RWPE1 (cell line): ENCODE measurements around the gene TOR1A.

Experiments used
- CTCF ChIA-PET: fragments of 350-600 bp; sonication (Branson Sonifier 250); formaldehyde crosslinking; extraction: SDS; loops from one replicate; lab custom pipeline; 2021; lab: Yijun Ruan, JAX
- POLR2A ChIA-PET: fragments of 400-600 bp; formaldehyde crosslinking; extraction: SDS; loops from one replicate; lab custom pipeline; 2020; ENCODE audit warnings: antibody characterized with exemption; ENCODE audit not compliant: low non-redundant PET; lab: Yijun Ruan, JAX
- DNase-seq: peaks from one replicate; pipeline ENCODE4 v3.0.0; 2012; ENCODE audit warnings: low spot score
- H3K27ac ChIP-seq: fragments of 450-650 bp; 2 replicates; pipeline ENCODE4 v1.5.1; 2017
- CTCF ChIP-seq: fragments of 450-650 bp; conservative IDR thresholded peaks from 2 replicates; pipeline ENCODE4 v1.5.1; 2017; ENCODE audit warnings: low read depth, mild to moderate bottlenecking

Gene TOR1A

GRCh38 chr9:129765764-129766317 lies 58.1 kb downstream of the TOR1A start:
- H3K27ac ChIP-seq: no peak overlapping the region
- TF ChIP-seq CTCF: no peak
- ChIA-PET CTCF (interaction anchor here (0.6 kb wide), 1 partner anchor 23 kb away, joined by 4 read pairs; no protein-coding TSS in a partner anchor), POLR2A (no interaction called here)
- DNase-seq: no peak

DNA sequence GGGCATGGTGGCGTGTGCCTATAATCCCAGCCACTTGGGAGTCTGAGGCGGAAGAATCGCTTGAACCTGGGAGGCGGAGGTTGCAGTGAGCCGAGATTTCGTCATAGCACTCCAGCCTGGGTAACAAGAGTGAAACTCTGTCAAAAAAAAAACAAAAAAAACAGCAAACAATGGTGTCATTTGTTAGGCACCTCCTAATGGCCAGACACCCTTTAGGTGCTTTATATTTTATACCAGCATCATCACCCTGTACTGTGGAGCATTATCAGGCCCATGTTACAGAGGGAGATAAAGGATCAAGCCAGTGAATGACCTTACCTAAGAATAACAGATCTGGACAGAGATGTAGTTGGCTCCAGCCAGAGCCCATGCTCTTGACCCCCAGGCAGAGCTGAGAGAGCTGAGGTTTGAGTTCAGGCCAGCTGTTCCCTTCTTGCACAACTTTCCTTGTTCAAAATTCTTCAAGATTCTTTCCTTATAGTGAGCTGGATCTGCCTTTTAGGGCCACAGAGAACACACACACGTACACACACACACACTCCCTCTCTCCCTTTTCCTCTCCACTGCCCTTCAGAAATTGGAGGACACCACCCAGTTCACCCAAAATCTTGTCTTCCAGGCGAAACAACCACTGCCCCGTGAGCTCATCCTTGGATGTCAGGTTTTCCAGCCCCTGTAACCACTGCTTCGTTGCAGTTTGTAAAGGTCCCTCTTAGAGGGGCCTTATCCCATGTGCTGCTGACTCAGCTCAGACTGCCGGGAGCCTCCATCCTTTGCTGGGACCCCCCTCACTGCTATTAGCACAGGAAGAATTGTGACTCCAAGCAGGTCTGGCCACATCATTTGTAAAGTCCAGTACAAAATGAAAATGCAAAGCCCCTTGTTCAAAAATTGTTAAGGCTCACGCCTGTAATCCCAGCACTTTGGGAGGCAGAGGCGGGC lies 60.7 kb downstream of the TOR1A start:
- POLR2A ChIA-PET: no interaction called here
- H3K27ac ChIP-seq: peak overlapping the region; percentile 65
- no peak for DNase-seq
- CTCF ChIA-PET: interaction anchor here (0.7 kb wide), 1 partner anchor 878 kb away, joined by 3 read pairs; no protein-coding TSS in a partner anchor
- TF ChIP-seq CTCF: no peak
